Measurements from ENCODE around the gene ANGEL1. TPM values are rescaled to one million over a fixed set of nuclear protein-coding genes. Genes with fewer than 3 reads are reported as not detected.
A peak's percentile ranks its signal among the peaks of the same experiment; 100 is the strongest.

The ANGEL1 gene
- total RNA-seq, 1 donor from 2014 or later = 9.3 TPM

- ATAC-seq = no peak
Measured at GRCh38 chr14:76820700-76821099, 8.0 kb upstream of the ANGEL1 start.

GRCh38 chr14:76814726-76815645 lies 2.3 kb upstream of the ANGEL1 start:
- no peak for ATAC-seq

- ATAC-seq = no peak
Measured at GRCh38 chr14:76812093-76812421, 625 bp downstream of the ANGEL1 start.

GRCh38 chr14:76811561-76811960 lies 1.1 kb downstream of the ANGEL1 start:
- no peak for ATAC-seq

- no peak for ATAC-seq
Measured at GRCh38 chr14:76810953-76811400, 1.7 kb downstream of the ANGEL1 start.

GRCh38 chr14:76810525-76810924 lies 2.2 kb downstream of the ANGEL1 start:
- ATAC-seq = no peak

GRCh38 chr14:76808990-76809389 lies 3.7 kb downstream of the ANGEL1 start:
- no peak for ATAC-seq

- no peak for ATAC-seq
Measured at GRCh38 chr14:76808011-76808410, 4.7 kb downstream of the ANGEL1 start.

- ATAC-seq = no peak
Measured at GRCh38 chr14:76806446-76806845, 6.2 kb downstream of the ANGEL1 start.

- no peak for ATAC-seq
Measured at GRCh38 chr14:76793956-76794355, 18.7 kb downstream of the ANGEL1 start.

- ATAC-seq = no peak
Measured at GRCh38 chr14:76793324-76793723, 19.4 kb downstream of the ANGEL1 start.

- ATAC-seq = no peak
Measured at GRCh38 chr14:76792422-76792821, 20.3 kb downstream of the ANGEL1 start.

GRCh38 chr14:76786601-76787000 lies 26.1 kb downstream of the ANGEL1 start:
- no peak for ATAC-seq

GRCh38 chr14:76784881-76785280 lies 27.8 kb downstream of the ANGEL1 start:
- ATAC-seq = peak; percentile 83

- no peak for ATAC-seq
Measured at GRCh38 chr14:76784266-76784874, 28.3 kb downstream of the ANGEL1 start.

- no peak for ATAC-seq
Measured at GRCh38 chr14:76782885-76783566, 29.7 kb downstream of the ANGEL1 start.

GRCh38 chr14:76782115-76782884 lies 30.4 kb downstream of the ANGEL1 start:
- ATAC-seq = no peak

GRCh38 chr14:76781648-76782051 lies 31.0 kb downstream of the ANGEL1 start:
- no peak for ATAC-seq

- no peak for ATAC-seq
Measured at GRCh38 chr14:76780875-76781647, 31.6 kb downstream of the ANGEL1 start.

- ATAC-seq = no peak
Measured at GRCh38 chr14:76780360-76780759, 32.3 kb downstream of the ANGEL1 start.

- no peak for ATAC-seq
Measured at GRCh38 chr14:76780058-76780345, 32.7 kb downstream of the ANGEL1 start.

Data from esophagus mucosa (tissue), 1 donor.